COR-L47 (cell line): Measurements from ENCODE around the gene SMAGP.
"Not testable (repeated sequence)": the region's sequence is repeated elsewhere in the genome, so short reads cannot be mapped to it uniquely, and the experiment has no call there.

Source experiments
- DNase-seq: peaks from one replicate; lab custom pipeline; 2025; lab: John Stamatoyannopoulos, UW

SMAGP gene

DNA sequence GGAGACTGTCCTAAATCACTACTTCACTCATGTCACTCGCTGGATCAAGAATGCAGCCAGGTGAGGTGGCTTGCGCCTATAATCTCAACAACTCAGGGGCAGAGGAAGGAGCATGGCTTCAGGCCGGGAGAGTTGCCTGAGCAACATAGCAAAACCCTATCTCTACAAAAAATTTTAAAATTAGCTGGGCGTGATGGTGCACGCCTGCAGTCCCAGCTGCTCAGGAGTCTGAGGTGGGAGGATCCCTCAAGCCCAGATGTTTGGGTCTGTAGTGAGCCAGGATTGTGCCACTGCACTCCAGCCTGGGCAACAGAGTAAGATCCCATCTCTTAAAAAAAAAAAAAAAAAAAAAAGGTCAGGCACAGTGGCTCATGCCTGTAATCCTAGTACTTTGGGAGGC, 5.9 kb downstream of the SMAGP start:
- DNase-seq, result no peak

GRCh38 chr12:51263341-51263740, 6.9 kb downstream of the SMAGP start:
- DNase-seq, result no peak

DNA sequence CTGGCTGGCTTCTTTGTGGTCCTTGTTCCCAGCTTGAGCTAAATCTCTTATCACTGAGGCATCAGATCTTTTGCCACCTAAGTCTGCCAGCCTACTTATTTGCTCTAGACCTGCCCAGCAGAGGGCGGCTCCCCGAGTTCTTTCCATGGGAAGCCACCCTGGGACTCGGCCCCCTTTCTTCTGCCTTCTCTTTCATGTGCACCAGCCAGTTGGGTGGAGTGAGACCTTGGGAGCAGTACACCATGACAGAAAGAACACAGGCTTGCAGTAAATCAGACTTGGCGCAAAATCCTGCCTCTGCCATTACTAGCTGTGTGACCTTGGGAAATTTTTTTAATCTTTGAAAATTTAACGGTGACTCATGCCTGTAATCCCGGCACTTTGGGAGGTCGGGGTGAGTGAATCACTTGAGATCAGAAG, 7.4 kb downstream of the SMAGP start:
- peak; percentile 16 for DNase-seq

GRCh38 chr12:51259600-51259999, 10.6 kb downstream of the SMAGP start:
- DNase-seq, result not testable (repeated sequence)

DNA sequence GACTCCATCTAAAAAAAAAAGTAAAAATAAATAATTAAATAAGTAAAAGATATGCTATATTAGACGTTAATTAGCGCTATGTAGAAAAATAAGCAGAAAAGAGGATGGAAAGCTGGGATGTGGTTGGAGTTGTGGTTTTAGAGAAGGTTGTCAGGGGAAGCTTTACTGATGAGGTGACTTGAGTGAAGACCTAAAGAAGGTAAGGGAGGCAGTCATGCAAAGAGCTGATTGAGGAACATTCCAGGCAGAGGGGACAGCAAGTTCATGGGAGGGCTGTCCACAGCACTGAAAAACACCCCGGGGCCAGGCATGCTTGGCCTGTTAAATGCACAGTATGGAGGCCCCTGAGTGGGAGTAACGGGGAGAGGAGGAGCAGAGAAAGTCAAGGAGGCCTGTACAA, 15.7 kb downstream of the SMAGP start:
- no peak for DNase-seq

GRCh38 chr12:51253276-51253675, 16.9 kb downstream of the SMAGP start:
- no peak for DNase-seq

GRCh38 chr12:51247523-51248206, 22.6 kb downstream of the SMAGP start:
- DNase-seq, result no peak

DNA sequence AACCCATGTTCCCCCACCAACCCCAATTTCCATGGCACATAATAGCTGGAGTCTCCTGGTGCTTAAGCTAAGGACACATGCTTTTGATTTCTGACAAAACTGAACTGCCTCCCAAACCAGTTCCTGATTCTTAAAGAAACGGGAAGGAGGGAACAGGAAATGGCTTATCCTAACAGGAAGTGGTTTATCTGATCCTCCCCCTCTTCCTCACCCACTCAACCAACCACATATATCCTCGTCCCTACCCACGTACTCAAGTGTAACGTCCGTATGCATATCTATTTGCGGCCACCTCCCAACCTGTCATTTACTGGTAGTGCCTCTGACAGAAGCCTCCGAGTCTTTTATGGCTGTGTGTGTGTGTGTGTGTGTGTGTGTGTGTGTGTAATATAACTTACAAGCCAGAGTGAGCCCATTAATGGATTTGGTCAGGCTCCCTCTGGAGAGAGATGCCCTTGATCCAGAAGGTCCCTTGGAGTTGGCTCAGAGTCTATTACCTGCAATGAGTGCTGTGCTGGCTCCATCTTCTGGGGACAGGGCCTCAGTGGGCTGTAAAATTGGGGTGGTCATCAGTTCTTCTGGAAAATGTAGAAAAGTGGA, 23.9 kb downstream of the SMAGP start:
- no peak for DNase-seq

GRCh38 chr12:51245476-51246253, 24.6 kb downstream of the SMAGP start:
- DNase-seq, result no peak

GRCh38 chr12:51244269-51244668, 25.9 kb downstream of the SMAGP start:
- DNase-seq, result no peak

- no peak for DNase-seq
Observed at GRCh38 chr12:51242876-51243275, 27.3 kb downstream of the SMAGP start.

GRCh38 chr12:51242120-51242519, 28.1 kb downstream of the SMAGP start:
- DNase-seq, result no peak

- DNase-seq, result no peak
Observed at GRCh38 chr12:51240971-51241370, 29.2 kb downstream of the SMAGP start.

DNA sequence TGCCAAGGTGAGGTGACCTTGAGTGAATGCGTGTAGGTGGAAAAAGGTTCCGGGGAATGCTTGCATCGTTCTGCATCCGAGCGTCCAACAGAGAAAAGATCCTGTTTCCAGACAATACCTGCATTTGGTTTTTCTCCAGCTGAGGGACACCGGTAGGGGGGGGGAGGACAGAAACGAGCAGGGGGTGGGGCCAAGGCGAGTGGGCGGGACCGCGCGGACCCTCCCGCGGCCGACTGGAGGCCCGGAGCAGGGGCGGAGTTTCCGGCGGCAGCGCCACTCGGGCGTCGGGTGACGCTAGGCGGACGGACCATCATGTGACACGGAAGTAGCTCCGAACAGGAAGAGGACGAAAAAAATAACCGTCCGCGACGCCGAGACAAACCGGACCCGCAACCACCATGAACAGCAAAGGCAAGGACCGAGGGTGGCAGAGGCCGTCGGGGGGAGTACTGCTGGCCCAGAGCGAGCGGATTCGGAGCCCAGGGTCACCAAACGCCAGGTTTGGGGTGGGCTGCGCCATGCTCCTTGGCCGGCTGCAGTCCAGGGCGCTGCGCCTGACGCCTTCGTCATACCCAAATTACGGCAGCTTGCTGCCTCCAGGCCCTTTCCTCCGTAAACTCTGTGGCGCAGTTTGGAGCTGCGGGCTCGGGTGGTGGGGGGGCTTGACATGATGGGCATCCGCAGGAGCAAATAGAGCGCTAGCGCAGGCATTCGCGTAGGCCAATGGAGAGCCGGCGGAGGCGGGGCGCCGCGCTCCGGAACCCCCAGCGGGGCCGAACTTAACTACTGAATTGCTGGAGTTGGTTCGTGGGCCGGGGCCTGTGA, 31.5 kb downstream of the SMAGP start, which contains the start of gene DAZAP2:
Gene DAZAP2, plus strand, starts transcription at position 317 of the 825 bp plus-strand sequence. Its CDS starts 82 bp downstream, at position 399.
- peak; percentile 94 for DNase-seq

DNA sequence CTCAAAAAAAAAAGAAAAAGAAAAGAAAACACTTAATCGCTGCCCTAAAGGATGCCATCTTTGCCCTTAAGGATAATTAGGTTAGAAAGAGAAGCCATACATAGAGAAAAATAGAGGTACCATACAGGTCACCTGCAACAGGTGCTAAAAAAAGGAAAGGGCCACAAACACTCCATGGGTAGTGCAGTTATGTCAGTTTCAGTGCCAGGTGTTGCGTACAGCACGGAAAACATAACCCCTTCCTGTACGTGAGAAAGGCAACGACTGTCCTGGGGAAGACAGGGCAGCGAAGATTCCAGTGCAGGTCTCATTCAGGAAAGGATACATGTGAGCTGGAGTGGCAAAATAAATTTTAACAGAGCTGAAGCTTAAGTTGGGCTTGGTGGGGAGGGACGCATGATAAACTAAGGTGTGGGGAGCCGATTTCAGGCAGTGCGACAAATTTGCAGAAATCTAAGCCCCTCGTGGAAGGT, 32.1 kb downstream of the SMAGP start:
- no peak for DNase-seq

DNA sequence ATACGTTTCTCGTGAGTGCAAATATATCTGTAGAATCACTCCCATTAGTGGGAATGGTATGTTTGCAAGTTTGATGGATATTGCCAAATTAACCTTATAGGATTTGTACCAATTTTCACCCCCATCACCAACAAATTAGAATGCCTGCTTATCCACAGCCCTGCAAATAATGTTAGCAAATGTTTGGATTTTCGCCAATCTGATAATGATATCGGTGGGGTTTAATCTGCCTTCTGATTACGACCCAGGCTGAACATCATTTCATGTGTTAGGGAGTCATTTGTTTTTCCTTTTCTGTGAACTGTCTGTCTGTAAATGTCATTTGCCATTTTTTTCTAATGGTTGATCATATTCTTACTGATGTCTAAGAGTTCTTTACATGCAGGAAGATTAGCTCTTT, 35.7 kb downstream of the SMAGP start:
- DNase-seq, result no peak

GRCh38 chr12:51232642-51233041, 37.6 kb downstream of the SMAGP start:
- no peak for DNase-seq

DNA sequence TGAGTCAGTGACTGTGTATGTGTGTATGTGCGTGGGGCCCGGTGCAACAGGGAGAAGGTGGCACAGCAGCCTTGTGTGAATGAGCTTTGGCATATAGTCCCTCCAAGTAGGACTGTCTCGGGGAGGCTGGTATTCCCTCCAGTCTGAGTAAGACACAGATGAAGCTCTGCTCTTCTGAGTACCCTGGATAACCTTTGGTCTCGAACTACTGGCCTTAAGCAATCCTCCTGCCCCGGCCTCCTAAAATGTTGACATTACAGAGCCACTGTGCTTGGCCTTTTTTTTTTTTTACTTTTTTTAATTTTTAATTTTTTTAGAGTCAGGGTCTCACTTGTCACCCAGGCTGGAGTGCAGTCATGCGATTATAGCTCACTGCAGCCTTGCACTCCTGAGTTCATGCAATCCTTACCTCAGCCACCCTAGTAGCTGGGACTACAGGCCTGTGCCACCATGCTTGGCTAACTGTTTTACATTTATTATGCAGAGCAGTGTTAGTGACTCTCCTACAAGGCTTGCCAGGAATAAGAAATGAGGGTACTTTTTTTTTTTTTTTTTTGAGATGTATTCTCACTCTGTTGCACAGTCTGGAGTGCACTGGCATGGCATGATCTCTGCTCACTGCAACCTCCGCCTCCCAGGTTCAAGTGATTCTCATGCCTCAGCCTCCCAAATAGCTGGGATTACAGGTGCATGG, 41.0 kb downstream of the SMAGP start:
- no peak for DNase-seq

DNA sequence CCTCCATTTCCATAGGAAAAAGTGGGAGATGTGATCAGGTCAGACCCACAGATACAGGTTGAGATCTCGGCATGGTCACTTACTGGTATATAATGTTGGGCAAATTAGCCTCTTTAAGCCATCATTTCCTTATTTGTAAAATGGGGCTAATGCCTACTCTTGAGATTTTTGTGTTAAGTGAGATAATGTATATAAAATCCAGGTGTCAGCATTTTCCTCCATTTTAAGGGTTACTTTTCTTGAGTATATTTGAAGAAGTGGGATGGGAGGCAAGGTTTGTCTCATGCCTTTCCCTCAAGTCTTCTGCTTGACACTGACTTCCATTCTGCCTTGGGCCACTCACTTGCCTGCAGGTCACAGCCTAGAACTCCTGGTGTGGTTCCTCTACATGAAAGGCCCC, 42.3 kb downstream of the SMAGP start:
- no peak for DNase-seq

DNA sequence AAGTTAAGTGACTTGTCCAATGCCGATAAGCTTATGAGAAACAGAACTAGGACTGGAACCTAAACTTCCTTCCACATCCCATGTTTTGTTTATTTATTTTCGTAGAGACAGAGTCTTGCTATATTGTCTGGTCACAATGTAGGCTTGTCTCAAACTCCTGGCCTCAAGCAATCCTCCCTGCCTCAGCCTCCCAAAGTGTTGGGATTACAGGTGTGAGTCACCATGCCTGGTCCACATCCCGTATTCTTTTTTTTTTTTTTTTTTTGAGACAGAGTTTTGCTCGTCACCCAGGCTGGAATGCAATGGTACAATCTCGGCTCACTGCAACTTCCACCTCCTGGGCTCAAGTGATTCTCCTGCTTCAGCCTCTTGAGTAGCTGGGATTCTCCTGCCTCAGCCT, 43.1 kb downstream of the SMAGP start:
- DNase-seq, result not testable (repeated sequence)

GRCh38 chr12:51225771-51226170, 44.4 kb downstream of the SMAGP start:
- DNase-seq, result no peak
